ENCODE data around the gene NUMB. TPM values are rescaled to one million over a fixed set of nuclear protein-coding genes. Genes with fewer than 3 reads are reported as not detected.

The NUMB gene
- total and polyA plus RNA-seq, 4 donors = 21.2 to 45.8 (median 26.1) TPM

GRCh38 chr14:73338551-73338950 lies 119.8 kb downstream of the NUMB start (continued):
- no peak for TF ChIP-seq REST (IDR thresholded peaks at IDR 0.05)

GRCh38 chr14:73333031-73333430 lies 125.3 kb downstream of the NUMB start:
- 100% methylated on average over 2 of the region's 2 CpGs for WGBS
- H3K9me3 ChIP-seq (ENCODE audit: control insufficient read depth in 4 of 4, low read length in 3 of 4) = no peaks in the 10 kb centered on the region
- no peak overlapping the region for H3K4me3 ChIP-seq (ENCODE audit: low read depth in 1 of 3, low read length in 3 of 3)
- no peak for DNase-seq (ENCODE audit: low spot score)
- no peak overlapping the region for H3K27ac ChIP-seq (ENCODE audit: low read depth in 1 of 2, low read length in 2 of 2)
- TF ChIP-seq TAF1 (conservative IDR thresholded peaks at IDR 0.05) (no peak), MAX (IDR thresholded peaks at IDR 0.05) (no peak), REST (IDR thresholded peaks at IDR 0.05) (no peak)
- no peaks in the 10 kb centered on the region for H3K27me3 ChIP-seq (ENCODE audit: control insufficient read depth in 4 of 4, insufficient read depth in 4 of 4, low read length in 3 of 4)
- no peak overlapping the region for H3K9ac ChIP-seq (ENCODE audit: low read depth in 1 of 2, low read length in 2 of 2)
- H3K36me3 ChIP-seq (ENCODE audit: control insufficient read depth in 4 of 4, insufficient read depth in 3 of 4, low read depth in 1 of 4, low read length in 3 of 4) = peaks cover 0 to 4% (median 0%) of the 10 kb centered on the region in 4 donors
- no peaks in the 10 kb centered on the region for H3K4me1 ChIP-seq (ENCODE audit: control insufficient read depth in 4 of 4, insufficient read depth in 4 of 4, low read length in 3 of 4)

GRCh38 chr14:73325630-73326299 lies 132.6 kb downstream of the NUMB start:
- no peak overlapping the region for H3K9ac ChIP-seq (ENCODE audit: low read depth in 1 of 2, low read length in 2 of 2)
- TF ChIP-seq RXRA (IDR thresholded peaks at IDR 0.05) = no peak
- TF ChIP-seq SP1 (IDR thresholded peaks at IDR 0.05) = no peak
- no peak for TF ChIP-seq RAD21 (IDR thresholded peaks at IDR 0.05)
- no peak for TF ChIP-seq HNF4A (conservative IDR thresholded peaks at IDR 0.05)
- TF ChIP-seq CTCF (IDR thresholded peaks at IDR 0.05; ENCODE audit: low read depth, low read length, missing input control) = no peak
- TF ChIP-seq FOXA1 (IDR thresholded peaks at IDR 0.05) = no peak
- TF ChIP-seq GABPA (IDR thresholded peaks at IDR 0.05 in 1 of 2, conservative IDR thresholded peaks at IDR 0.05 in 1 of 2) = no peak
- TF ChIP-seq JUND (IDR thresholded peaks at IDR 0.05) = no peak
- no peak for TF ChIP-seq EGR1 (IDR thresholded peaks at IDR 0.05; ENCODE audit: low read depth in 2 of 2)
- TF ChIP-seq NR2F2 (IDR thresholded peaks at IDR 0.05) = no peak
- TF ChIP-seq MAX (IDR thresholded peaks at IDR 0.05) = no peak
- no peak for TF ChIP-seq FOXA2 (IDR thresholded peaks at IDR 0.05)
- TF ChIP-seq REST (IDR thresholded peaks at IDR 0.05) = no peak

More at GRCh38 chr14:73325630-73326299, 132.6 kb downstream of the NUMB start:
- Histone ChIP-seq H3K27me3 (ENCODE audit: control insufficient read depth in 4 of 4, insufficient read depth in 4 of 4, low read length in 3 of 4) (no peaks in the 10 kb centered on the region), H3K4me3 (ENCODE audit: low read depth in 1 of 3, low read length in 3 of 3) (no peak overlapping the region), H3K36me3 (ENCODE audit: control insufficient read depth in 4 of 4, insufficient read depth in 3 of 4, low read depth in 1 of 4, low read length in 3 of 4) (peaks cover 0 to 18% (median 3%) of the 10 kb centered on the region in 4 donors), H3K27ac (ENCODE audit: low read depth in 1 of 2, low read length in 2 of 2) (no peak overlapping the region), H3K4me1 (ENCODE audit: control insufficient read depth in 4 of 4, insufficient read depth in 4 of 4, low read length in 3 of 4) (peaks cover 0 to 5% (median 0%) of the 10 kb centered on the region in 4 donors), H3K9me3 (ENCODE audit: control insufficient read depth in 4 of 4, low read length in 3 of 4) (no peaks in the 10 kb centered on the region)
- WGBS = 91% methylated on average over 1 of the region's 1 CpG
- DNase-seq (ENCODE audit: low spot score) = no peak
